Medulla oblongata (tissue), 1 donor: ENCODE results near the gene PSMD8.
"Not testable (repeated sequence)": the region's sequence is repeated elsewhere in the genome, so short reads cannot be mapped to it uniquely, and the experiment has no call there.

Experiments used
- DNase-seq: peaks from one replicate; pipeline ENCODE4 v3.0.0-alpha.2; 2015; ENCODE audit errors: extremely low spot score

Gene PSMD8

GRCh38 chr19:38362076-38362945 is 12.1 kb upstream of the PSMD8 start:
- peak; percentile 14 for DNase-seq

GRCh38 chr19:38362946-38363688 is 11.3 kb upstream of the PSMD8 start:
- not testable (repeated sequence) for DNase-seq

- no peak for DNase-seq
Observed at GRCh38 chr19:38367041-38367440, 7.3 kb upstream of the PSMD8 start.

DNA sequence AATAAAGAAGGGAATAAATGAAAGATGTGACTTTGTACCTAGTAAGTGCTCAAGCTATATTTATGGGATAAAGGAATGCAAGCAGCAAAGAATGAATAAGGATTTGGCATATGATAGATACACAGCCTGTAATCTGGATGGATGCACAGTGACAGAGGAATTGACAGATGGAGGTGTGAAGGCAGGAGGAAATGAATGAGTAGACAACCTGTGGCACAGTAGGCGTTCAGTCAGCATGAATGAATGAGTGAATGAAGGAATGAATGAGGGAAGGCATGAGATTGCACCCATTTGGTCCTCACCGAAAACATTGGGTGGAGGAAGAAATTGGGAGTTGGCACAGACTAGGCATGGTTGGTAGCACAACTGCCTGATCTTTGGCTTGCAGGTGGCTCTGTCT is 4.8 kb upstream of the PSMD8 start:
- no peak for DNase-seq

- DNase-seq: no peak
Observed at GRCh38 chr19:38370299-38370698, 4.1 kb upstream of the PSMD8 start.

DNA sequence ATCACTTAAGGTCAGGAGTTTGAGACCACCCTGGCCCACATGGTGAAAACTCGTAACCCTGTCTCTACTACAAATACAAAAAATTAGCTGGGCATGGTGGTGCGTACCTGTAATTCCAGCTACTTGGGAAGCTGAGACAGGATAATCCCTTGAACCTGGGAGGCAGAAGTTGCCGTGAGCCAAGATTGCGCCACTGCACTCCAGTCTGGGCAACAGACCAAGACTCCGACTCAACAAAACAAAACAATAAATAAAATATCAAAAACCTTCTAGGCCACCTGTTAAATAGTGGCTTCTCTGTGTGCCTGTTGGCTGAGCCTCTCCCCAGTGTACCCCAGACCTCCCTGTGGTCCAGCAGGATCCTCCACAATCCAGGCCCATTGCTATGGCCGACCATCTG is 3.3 kb upstream of the PSMD8 start:
- no peak for DNase-seq

DNA sequence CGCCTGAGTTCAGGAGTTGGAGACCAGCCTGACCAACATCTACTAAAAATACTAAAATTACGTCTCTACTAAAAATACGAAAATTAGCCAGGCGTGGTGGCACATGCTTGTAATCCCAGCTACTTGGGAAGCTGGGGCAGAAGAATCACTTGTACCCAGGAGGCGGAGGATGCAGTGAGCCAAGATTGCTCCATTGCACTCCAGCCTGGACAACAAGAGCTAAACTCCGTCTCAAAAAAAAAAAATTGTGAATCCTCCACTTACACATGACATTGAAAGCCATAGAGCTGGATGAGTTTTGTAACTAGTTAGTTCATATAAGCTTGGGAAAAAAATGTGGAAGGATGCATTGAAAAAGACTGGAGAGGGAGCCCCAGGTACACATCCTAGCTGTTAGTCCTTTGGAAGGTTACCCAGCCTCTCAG is 452 bp upstream of the PSMD8 start:
- DNase-seq: no peak

GRCh38 chr19:38375098-38375493 is 725 bp downstream of the PSMD8 start:
- DNase-seq: peak; percentile 12

GRCh38 chr19:38375748-38376147 is 1.4 kb downstream of the PSMD8 start:
- no peak for DNase-seq

- no peak for DNase-seq
Observed at GRCh38 chr19:38376576-38376975, 2.2 kb downstream of the PSMD8 start.

- DNase-seq: no peak
Observed at GRCh38 chr19:38377052-38377451, 2.7 kb downstream of the PSMD8 start.

DNA sequence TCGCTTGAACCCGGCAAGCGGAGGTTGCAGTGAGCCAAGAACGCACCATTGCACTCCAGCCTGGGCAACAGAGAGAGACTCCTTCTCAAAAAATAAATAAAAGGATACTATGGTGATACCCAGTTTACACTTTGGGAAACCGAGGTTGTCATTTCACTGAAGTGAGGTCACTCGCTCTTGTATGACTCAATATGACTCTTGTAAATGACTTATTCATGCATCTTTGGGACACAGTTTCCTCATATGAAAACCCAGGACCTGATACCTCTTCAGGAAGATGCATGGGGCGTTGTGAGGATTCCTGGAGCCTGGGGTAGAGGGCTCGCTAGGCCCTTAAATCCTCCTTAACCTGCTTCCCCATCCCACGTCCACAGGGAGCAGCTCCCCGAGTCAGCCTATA is 4.5 kb downstream of the PSMD8 start:
- no peak for DNase-seq

DNA sequence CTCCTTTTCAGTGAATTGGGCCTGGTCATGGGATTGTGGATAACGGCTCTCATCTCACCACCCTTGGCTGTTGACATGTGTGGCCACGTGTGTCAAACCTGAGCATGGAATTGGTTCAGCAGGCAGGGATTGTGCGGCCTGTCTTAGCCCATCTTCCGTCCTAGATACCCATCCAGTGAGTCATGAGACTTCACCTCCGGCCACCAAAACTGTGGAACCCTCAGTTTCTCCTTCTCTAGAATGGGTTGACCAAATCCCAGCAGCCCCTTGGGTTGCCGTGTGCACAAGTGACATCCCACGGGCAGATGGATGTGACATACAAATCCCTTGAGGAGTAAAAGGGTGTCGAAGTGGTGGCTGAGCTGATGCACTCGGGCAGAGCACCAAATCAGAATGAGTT is 6.8 kb downstream of the PSMD8 start:
- no peak for DNase-seq

DNA sequence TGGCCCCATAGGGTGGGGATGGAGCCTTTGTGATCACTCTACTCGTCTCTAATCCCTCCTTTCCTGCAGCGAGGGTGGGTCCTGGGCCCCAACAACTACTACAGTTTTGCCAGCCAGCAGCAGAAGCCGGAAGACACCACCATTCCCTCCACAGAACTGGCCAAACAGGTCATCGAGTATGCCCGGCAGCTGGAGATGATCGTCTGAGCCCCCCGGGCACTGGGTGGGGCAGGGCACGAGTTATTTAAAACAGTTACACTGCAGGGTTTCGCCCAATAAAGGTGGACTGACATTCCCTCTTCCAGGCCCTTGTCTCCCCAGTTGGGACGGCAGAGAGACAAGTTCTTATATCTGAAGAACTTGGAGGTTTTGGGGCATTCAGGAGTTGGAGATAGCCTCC is 8.8 kb downstream of the PSMD8 start:
- DNase-seq: no peak

DNA sequence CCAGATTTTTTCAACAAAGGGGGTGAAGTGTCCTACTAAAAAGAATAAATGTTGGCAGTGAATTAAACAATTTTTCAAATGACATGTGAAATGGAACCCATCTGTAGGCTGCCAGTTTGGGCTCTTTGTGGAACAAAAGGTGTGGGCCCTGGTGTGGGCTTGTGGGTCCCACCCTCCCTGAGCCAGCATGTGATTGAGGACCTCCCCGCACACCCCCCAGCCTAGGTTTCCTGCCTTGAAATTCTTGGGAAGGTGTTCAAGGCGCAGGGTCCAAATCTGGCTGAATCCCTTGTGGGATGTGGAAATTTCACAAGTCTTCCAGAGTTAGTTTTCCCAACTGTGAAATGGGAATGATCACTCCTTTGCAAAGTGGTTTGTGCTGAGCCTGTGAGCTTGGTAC is 9.4 kb downstream of the PSMD8 start:
- no peak for DNase-seq

DNA sequence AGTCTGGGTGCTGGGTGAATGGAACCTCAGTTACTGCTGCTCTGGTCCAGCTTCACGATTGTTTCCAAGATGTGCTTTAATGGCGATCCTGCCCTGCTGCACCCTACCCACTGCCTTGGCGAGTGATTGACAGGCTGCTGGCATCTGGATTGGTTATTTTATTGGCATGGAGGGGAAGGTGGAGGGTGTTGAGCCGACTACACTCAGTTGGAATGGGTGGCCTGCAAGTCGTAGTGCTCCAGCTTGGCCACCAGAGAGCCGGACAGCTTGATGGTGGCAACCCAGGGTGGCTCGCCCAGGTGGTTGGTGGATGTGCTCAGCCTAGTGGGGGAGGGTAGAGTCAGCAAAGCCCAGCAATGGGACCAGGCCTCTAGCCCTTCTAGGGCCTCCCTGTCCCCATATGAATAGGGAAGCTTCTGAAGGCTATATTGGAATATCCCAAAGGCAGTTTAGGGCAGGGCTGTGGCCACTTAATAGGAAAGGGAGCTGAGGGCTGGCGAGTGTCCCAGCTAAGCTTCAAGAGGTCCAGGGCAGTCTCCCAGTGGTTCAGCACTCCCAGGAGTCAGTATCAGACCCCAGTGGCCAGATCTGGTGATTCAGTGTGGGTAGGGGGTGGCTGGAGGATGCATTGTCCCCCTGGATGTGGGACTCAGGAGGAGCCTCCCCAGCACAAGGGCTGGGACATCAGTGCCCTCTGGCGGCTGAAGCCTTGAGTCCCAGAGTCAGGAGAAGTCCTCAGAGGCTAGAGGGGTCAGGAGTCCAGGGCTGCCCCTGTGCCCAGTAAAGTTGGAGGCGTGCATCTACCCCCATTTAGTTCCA is 10.0 kb downstream of the PSMD8 start:
- DNase-seq: no peak

DNA sequence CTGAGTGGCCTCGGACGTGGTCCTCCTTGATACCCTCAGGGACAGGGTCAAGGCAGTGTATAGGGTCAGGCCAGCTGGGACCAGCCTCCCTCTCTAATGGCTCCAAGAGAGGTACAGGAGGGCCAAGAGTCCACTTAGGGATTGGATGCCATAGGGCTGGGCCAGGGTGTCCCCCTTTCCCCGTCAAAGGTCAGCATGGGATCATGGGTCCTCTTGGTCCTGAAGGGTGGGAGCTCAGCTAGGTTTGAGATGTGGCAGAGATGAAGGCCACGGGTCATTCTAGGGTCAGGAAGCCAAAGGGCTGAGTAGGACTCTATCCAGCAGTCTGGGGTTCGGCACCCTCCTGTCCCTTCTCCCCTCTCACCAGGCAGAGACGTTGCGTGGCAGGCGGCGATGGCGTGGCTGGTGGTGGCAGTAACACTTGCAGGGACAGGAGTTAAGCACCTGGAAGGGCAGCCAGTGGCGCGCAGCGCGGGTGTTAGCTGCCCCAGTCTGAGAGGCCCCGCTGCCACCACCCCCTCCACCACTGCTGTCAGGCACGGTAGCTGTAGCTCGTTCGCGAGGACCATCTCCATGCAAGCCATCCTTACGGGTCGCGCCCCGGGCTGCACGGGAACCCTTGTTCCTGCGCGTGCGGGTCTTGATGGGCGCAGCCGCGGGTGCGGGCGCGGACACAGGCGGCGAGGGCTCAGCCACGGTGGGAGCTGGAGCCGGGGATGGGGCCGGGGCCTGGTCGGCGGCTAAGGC is 10.9 kb downstream of the PSMD8 start:
- no peak for DNase-seq

GRCh38 chr19:38385804-38386257 is 11.5 kb downstream of the PSMD8 start:
- DNase-seq: no peak

- no peak for DNase-seq
Observed at GRCh38 chr19:38386300-38386970, 12.1 kb downstream of the PSMD8 start.

- DNase-seq: no peak
Observed at GRCh38 chr19:38386971-38387549, 12.7 kb downstream of the PSMD8 start.
